NCI-H1105 (cell line): ENCODE measurements around the gene TLR6.

Experiments used
- DNase-seq: peaks from one replicate; lab custom pipeline; 2025; lab: John Stamatoyannopoulos, UW

The TLR6 gene

DNA sequence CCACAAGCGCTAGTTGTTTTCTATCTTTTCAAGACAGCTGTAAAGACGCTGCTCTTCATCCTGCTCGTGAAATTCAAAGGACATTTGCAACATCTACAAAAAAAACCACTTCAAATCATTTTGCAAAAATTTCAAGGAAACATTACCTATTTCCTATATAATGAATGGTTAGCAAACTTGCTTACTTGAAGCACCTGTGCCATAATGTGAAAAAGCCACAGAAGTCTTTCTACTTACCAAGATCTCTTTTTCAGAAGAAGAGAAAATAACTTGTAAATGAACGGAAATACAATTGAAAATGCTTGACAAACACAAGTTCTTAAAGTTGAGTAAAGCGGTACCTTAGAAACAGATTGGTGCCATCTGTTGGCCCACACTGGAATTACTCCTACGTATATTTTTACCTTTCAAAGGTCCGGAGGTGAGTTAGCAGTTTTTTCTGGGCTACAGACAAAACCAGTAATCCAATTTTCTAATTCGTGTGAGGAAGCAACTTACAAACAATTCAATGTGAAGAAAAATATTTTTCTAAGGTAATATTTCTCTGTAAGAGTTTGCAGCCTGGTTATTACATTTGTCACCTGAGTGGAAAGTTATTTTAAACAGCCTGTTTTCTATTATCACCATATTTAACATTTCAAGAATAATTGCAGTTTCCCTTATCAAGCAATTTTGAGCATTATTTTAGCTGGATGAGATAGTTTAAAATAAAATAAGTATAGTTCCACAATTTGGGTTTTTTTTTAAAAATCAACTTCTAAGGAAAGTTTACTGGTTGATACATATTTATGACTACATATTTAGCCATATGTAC is at the start of gene TLR6:
Gene TLR6, minus strand, starts transcription at position 294 of the 814 bp plus-strand sequence. CDS start 27,344 bp downstream, outside the sequence.
- DNase-seq: peak; percentile 1

GRCh38 chr4:38905652-38906385 is 49.2 kb upstream of the TLR6 start:
- DNase-seq: no peak

DNA sequence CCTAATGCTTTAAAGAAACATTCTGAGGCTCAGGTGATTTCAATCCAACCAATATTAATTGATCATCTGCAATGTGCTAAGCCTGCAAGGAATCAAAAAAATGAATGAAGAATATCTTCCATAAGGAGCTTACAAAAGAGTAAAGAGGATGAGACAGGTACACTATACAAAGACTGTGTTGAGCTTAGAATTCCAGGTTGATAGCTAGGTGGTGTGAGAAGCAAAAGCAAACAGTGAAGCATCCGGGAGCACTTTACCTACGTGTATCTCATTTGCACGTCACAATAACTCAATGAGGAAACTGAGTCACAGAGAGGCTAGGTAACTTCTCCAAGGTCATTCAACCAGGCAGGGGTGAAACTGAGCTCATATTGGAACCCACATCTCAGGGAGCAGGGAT is 48.1 kb upstream of the TLR6 start:
- DNase-seq: no peak

DNA sequence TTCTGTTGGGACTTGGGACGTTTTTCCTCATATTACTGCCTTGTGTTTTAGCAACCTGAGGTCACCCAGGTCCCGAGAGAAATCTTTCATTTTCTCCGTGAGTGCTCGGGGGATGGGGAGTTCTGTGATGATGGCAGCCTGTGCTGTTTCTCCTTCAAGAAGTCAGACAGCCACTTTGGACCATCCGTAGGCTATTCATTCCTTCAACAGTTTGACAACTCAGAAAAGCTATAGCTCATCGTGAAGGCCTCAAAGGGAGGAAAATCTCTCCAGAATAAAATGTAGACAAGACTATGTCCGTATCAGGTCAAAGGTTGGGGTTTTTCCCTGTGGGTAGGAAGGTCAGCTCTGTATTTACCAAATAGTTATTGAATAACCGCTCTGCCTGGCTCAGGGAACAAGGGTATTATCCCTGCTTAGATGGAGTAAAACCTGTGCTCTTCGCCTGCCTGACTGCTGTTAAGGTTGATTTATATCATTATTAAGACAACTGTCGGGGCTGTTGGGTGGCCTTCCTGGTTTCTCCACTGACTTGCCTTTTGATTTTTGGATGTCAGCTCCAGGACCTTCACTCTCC is 47.6 kb upstream of the TLR6 start:
- DNase-seq: no peak

GRCh38 chr4:38902695-38903094 is 46.1 kb upstream of the TLR6 start:
- no peak for DNase-seq

DNA sequence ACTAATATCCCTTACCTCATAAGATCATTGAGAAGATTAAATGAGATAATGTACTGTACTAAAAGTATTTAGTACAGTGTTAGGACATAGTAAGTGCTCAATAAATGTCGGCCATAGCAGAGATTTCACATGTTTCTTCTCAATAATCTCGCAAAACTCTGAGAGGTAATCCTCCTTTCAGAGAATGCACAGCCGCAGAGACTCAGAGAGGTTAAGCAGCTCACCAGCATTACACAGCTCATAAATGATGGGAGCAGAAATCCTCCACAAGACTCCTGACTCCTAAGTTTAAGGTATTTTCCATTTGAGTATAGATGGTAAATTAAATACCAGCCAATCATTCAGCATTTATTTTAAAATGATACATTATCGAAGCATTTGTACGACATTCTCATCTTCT is 45.6 kb upstream of the TLR6 start:
- DNase-seq: no peak

GRCh38 chr4:38898245-38898644 is 41.6 kb upstream of the TLR6 start:
- DNase-seq: no peak

- DNase-seq: no peak
Observed at GRCh38 chr4:38896940-38897339, 40.3 kb upstream of the TLR6 start.

DNA sequence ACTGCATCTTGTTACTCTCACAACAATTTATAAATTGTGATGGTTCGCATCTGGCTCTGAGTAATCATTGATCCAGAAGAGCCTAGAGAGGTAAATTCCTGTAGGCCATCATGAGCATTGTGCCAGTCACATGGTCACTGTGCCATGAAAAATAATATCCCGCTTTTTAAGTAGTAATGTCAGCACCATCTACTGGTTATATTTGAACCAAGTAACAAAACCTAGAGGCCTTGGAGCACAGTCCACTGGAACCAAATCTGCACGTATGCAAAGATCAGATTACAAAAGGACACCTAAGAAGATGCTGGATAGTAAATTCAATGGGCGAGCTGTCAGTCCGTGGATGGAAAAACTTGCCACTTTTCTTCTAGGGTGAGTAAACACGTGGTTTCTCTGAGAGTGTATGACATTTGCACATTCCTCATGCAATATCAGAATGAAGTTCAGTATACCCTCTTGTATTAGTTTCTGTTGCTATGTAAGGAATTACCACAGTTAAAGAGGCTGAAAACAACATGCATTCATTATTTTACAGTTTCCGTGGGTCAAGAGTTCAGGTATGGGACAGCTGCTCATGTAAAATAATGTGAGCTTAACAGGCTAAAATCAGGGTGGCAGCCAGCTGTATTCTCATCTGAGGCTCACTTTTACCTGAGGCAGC is 37.8 kb upstream of the TLR6 start:
- DNase-seq: no peak

DNA sequence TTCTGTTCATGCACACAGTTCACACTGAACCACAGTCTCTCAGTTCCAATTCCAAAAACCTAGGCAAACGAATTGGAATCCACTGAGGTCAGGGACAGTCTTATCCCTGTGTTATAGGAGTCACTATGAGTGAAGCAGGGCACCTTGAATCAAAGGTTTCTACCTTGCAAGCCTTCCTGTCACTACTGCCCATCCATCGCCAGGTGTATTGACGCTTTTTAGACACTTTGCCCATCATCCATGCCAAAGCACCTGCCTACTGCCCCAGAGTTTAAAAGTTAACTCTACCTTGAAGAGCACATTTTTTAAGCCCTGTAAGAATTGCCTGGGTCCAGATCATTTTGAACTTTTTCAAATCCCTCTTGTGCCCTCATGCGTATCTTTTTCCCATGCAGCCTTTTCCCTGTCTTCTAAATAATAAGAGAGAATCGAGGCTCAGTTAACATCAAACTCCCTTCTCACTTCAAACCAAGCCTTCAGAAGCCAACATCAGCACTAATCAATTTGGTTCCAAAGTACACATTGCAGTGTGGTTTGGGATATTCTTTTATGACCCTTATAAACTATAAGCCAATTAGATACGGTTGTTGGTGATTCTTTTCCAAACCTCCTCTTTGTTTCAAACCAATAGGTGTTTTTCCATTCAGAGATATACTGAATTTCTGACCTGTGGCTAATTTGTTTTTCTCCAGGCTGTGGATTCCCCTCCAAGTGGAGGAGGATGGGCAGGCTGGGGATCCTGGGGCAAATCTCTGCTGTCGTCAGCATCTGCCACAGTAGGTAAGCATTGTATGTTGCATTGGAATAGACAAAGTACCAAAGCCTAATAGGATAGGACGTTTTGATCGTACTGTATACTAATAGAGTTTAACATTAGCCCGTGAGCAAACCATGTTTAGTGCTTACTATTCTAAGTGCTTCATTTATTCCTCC is 34.7 kb upstream of the TLR6 start:
- no peak for DNase-seq

DNA sequence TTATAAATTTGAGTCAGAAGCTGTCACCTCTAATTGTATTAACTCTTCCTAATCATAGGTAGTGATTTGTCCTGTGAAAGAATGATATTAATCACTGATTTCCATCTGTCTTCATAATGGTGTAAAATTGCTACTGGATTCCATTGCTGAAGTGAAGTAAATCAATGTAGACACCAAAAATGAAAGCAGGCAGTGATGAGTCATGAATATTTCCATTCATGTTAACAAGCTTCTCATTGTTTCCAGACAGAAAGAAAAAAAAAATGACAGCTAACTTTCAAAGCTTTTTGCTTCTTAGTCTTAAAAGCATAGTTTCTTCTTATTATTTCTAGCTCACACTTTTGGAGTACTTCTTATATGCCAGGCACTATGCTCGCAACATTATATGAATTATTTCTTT is 32.5 kb upstream of the TLR6 start:
- DNase-seq: no peak

GRCh38 chr4:38884254-38884653 is 27.6 kb upstream of the TLR6 start:
- no peak for DNase-seq

GRCh38 chr4:38876636-38877035 is 20.0 kb upstream of the TLR6 start:
- no peak for DNase-seq

- no peak for DNase-seq
Observed at GRCh38 chr4:38873290-38873944, 16.8 kb upstream of the TLR6 start.

- no peak for DNase-seq
Observed at GRCh38 chr4:38872620-38873019, 16.0 kb upstream of the TLR6 start.

DNA sequence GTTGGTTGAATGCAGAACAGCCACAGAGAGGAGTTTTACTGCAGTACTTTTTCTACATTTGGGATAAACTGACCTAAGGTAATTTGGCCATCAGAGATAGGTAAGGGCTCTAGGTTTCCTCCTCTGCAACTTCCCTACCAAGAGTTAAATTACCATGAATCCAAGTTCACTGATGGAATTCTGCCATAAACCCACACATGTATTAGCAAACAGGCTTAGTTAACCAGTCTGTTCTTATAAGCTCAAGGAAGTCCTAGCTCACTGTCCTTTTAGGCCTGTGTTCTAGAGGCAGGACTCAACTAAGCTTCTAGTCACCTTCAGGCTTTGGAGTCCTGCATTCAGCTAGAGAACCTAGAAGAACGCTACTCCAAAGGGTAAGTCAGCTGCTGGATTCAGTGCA is 15.0 kb upstream of the TLR6 start:
- DNase-seq: no peak

- no peak for DNase-seq
Observed at GRCh38 chr4:38870098-38870808, 13.6 kb upstream of the TLR6 start.

GRCh38 chr4:38869511-38869910 is 12.9 kb upstream of the TLR6 start:
- no peak for DNase-seq

DNA sequence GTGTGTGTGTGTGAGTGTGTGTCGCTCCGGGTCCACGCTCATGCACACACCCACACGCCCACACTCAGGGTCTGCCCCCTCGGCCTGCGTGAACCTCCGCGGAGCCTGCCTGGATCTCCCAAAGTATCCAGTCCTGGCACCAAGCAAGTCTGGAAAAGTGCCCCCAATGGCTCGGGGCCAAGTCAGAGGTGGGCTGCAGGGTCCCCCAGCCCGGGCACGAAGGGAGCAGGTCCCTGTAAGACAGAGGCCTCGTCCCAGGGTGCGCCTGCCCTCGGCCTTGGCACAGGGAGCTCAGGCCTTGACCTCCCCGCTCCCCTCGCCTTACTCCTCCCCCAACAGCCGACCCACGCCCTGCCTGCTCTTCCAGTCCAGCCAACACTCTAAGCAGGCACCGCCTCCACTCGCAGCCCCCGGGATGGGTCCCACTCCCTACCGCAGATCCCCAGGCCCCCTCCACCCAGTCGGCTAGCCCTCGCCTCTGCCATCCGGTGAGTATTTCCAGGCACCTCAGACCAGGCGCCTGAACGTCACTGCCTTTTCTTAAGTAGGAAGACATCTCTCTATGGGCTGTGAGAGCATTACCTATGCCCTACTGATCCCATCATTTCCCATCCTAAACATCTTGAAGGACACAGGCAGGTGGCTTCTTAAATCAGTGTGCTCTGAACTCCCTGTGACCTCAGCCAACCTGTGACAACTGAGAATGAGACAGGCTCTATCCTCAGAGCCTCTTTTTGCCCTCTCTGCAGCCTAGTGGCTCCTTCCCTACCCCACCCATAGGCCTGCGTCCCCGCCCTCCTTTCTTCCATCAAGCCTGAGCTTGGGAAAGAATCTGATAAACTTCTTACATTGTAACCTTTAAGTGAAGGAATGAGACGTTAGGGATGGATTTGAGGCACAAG is 11.7 kb upstream of the TLR6 start:
- no peak for DNase-seq
